ENCODE measurements around the gene KLF12.

The KLF12 gene

DNA sequence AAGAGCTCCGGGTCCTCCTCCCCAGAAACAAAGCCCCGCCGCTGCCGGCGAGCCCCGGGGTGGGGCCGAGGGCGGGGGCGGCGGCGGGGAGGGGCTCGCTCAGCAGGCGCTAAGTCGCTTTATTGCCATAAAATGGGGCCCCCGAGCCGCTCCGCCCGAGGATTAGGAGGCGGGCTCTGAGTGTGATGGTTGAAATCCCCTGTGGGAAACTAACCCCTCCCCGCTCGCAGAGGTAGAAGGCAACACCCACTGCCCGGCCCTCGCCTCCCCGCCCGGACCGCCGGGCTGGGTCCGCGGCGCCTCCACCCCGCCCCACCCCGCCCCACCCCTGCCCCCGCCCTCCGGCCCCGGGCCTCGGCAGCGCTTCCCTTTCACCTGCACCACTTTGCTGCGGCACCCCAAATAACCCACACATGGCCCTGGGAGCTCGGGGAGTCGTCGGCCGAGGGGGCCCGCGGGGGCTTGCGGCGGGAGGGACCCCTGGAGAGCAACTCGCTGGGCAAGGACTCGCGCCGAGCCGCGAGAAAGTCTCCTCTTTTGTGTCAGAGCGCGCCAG, at the start of gene KLF12:
TSS of gene KLF12 (minus strand) at position 184 of the 556 bp plus-strand sequence.
- peak; percentile 97 for DNase-seq

DNA sequence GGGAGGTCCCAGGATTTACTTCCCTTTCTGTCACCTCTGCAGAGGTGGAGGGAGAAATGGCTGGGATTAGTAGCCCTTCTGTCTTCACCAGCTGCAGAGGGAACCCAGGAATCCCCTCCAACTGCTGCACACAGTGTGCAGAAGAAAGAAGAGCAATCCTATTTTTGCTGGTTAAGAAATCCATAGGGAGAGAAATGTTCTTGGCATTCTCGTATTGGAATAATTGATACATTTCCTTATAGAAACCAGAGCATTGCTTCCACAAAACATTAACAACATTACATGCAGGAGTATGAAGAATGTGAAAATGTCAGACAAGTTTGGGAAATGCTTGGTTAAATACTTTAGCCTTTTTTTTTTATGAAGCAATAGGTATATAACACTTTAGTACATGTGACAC, 48.3 kb upstream of the KLF12 start:
- DNase-seq = no peak

DNA sequence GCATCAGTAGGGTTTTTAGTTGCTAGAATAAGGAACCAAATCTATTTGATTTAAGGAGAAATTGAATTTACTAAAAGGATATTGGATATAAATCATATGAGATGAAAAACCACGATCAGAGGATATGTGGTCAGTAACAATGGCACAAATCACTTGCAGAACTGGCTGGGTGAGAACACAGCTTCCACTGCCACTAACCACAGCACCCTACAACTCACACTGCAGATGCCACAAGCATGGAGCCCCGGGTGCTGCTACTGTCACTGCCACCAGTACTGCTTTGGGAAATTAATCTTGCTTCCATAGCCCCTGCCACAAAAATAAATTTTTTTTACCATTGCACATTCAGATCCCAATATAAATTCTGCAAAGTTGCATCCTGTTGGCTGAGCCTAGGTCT, 40.6 kb upstream of the KLF12 start:
- DNase-seq = no peak

DNA sequence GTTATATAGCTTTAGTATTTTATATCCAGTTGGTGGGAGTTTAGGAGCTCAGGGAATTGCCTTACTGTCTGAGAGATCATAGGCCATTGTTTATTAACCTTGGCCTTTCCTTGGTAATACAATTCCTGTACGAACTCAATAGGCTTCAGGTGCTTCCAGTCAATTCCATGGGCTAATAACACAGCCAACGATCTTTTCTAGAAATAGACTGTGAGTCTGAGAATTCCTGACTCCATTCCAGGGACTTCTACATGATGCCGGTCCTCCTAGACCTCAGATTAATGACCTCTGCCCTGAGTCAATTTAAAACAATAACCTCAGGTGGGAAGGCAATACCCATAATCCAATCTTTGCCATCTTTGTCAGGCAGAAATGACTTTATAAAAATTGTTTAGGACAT, 39.6 kb upstream of the KLF12 start:
- no peak for DNase-seq

DNA sequence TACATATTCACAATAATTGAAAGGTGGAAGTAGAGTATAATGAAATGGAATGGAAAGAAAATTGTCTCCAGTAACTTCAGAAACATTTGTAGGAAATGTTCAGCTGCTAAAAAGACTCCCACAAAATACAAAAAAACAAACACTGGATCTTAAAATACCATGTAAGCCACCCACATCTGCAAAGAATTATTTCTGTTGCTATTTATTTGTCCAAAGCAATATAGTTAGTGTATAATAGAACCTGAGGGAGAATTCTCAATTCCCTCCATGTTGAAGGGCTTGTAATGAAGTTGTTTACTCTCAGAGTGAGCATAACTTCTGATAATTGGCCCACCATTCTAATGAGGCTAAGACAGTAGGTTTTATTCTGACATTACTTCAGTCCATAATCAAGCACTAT, 37.4 kb upstream of the KLF12 start:
- DNase-seq = no peak

DNA sequence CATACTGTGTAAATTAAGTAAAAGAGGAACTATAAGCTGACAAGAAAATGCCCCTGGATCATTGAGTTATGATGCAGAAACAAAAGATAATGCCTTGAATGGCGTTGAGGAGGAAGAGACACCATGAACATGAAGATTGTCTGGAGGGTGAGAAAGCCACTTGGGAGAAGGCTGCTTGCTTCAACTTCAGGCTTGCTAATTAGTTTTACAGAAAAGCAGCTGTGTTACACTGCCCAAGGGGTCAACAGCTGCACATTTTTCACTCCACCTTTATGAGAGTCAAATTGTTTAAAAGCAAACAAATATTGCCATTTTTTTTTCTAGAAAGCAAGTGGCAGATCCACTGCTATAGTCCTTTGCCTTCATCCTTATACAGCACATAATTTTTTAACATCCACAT, 35.5 kb upstream of the KLF12 start:
- no peak for DNase-seq

DNA sequence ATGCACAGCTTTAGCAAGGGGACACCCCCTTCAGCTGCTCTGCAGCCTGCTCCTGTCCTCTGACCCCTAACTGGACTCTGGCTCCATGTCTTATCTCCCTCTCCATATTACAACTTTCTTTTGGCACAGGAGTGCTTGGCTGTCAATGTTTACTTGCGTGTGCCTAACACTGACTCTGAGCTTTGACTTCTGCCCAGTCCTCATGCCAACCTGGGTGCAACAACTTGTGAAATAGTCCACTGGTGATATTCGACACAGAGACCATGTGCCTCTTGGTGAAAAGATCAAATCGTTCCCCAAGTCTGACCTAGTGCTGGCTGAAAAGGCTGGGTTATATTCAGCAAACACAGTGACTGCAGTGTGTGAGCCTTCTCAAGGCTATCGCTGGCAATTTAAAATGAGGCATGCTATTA, 34.1 kb upstream of the KLF12 start:
- no peak for DNase-seq

DNA sequence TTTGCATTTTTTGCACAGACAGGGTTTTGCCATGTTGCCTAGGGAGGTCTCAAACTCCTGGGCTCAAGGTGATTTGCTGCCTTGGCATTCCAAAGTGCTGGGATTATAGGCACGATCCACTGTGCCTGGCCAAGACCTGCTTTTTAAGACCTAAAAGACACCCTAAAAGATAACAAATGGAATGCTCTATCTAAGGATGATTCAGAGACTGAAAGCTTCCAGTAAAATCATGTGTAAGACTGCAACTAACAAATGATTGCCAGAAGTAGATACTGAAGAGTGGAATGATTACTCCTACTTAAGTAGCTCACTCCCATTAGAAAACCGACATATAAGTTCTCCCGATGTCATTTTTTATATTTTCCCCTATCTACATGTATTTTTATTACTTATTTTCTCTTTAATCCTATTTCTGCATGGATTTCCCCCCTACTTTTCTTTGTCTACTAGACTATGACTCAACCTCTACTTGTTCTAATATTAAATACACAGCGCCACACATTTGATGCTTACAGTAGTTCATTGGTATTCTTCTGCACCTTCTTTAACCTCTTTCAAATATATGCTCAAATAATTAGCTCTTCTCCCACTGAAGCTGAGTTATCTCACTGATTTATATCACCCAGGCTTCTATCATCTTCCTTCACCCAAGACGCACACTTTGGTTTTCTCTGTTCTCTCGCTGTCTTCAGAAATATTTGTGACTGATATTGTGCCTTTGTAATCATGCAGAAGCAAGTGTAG, 32.2 kb upstream of the KLF12 start:
- DNase-seq = no peak

DNA sequence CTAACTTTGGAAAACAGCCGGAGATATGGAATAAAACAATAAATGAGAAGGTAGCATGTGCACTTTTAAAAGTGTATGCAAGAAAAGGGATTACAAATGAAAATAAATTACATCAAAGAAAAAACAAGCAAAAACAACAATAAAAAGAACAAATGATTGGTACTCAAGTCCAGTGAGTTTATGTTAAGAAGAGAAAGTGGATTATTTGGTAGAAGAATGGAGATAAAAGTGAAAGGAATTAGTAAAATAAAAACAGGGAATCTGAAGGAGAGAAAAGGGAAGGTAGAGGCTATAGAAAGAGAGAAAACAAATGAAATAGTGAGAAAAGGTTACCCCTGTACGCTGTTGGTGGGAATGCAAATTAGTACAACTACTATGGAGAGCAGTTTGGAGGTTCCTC, 28.6 kb upstream of the KLF12 start:
- DNase-seq = no peak

DNA sequence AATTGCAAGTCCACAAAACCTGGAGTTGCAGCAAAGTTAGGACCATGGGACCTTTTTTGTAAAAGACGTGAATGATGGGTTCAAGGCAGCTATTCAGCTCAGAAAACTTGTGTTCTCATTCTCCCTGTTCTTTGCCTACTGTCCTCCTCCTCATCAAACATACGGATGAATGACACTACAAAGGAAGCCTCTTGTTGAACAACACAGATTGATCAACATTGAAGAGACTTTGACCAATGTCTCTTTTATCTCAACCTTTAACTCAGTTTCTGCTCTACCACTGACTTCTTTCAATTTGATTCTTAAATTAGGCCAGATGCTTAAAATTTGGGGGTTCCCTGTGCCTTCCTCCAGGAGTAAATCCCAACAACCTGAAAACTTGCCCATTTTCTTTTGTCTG, 27.9 kb upstream of the KLF12 start:
- no peak for DNase-seq

DNA sequence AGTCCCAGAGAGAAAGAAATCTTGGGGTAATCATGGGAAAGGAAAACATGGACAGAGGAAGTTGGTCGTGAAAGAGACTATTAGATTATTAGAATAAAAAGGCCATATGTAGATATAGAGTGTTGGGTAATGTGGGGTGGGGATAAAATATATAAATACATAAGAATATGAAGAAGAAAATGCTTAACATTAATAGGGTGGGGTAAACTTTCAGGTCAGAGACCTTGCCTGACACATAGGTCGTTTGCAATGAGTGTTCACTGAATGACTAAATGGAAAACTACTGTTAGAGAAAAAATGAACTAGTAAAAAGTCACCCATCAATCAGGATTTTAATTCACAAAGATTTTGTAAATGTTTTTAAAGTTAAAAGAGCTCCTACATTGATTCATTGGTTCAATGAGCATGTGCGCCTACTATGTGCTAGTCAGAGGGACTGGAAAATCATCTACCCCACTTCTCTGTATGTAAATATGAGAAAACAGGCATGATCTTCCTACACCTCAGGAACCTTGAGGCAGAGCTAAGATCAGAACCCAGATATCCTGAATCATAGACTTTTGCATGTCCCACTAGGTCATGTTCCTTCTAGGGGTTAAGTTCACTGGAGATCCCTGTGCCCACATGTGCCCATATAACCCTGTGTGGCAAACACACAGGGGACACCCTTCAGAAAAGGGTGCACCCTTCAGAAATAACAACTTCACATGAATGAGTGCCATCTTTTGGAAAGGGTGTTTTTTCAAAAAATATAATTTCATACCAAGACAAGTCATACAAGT, 24.6 kb upstream of the KLF12 start:
- DNase-seq = no peak

DNA sequence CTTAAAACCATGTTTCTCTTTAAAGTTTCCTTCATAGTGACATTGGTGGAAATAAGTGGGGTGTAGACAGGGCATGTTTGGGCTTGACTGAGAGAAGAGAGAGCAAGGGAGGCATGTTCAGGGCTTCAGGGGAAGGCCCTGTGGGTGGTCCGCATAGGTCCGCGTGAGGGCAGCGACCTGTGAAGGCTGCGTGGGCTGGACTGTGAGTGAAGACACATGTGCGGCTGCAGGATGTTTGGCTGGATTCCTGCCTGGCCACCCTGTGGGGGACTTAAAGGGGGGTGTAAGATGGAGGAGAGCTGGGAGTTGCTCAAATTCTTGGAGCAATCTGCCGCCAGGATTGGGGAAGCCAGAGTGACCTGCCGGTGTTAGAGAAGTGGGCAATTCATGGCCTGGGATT, 23.8 kb upstream of the KLF12 start:
- DNase-seq = peak; percentile 21

DNA sequence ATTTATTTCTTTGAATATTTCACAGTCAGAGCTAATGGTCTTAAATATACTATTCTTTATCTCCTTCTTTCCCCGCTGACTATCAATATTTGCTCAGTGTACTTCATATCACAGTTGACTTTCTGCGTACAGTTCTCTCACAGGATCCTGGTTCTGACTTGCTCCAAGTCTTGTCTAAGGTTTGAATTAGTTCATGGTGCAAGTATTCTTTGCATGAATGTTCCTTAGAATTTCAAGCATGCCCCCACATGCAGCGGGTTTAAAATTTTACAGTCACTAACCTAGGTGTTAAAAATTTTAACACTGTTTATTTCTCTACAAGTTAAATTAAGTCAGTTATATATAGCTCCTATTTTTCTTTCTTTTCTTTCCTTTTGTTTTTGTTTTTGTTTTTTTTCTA, 20.8 kb upstream of the KLF12 start:
- DNase-seq = no peak

DNA sequence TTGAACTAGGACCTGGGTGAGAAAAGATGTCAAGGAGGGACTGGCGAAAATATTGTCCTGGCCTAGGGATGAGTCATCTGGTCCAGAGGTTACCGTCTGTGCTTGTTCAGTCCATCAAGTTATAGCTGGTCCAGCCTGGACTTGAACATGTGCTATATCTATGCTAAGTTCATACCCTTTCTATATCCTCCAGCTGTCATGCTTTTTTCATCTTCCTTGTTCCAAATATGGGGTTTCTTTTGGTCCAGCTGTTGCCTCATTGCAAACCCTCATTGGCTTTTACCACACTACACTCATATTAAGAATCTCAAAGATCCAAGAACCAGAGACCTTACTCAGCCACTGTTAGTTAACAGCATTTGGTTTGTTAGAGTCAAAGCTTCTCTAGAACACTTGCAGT, 19.1 kb upstream of the KLF12 start:
- no peak for DNase-seq

DNA sequence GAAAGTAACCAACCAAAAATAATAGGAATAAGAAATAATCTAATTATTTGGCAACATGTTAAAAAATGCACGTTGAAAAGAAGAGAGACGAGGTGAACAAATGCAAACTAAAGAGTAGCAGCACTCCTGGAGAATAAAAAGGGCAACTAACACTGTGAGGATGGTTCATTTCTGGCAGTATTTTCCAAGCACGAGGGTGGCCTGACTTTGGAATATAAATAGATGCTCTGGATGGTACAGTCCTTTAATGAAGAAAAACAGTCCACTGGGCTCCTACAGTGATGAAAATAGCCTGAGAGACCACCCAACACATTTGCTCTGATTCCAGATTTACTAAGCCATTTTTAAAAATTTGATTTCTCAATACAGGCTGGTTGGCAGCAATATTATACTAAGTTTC, 17.7 kb upstream of the KLF12 start:
- DNase-seq = no peak

DNA sequence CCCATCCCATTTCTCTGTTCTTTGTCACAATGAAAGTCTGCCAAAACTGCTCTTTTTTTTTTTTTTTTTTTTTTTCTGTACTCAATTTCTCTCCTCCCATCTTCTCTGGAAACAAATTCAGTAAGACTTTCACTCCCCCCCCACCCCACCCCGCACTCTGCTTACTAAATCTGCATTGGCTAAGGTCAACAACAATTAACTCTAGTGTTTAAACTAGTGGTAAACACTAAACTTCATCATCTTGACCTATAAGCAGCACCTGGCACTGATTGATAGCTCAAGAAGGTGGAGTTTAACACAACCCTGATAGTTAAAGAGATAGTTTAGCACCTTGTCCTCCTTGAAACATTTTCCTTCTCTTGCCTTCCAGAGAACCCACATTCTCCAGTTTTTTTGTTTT, 14.1 kb upstream of the KLF12 start:
- DNase-seq = no peak

DNA sequence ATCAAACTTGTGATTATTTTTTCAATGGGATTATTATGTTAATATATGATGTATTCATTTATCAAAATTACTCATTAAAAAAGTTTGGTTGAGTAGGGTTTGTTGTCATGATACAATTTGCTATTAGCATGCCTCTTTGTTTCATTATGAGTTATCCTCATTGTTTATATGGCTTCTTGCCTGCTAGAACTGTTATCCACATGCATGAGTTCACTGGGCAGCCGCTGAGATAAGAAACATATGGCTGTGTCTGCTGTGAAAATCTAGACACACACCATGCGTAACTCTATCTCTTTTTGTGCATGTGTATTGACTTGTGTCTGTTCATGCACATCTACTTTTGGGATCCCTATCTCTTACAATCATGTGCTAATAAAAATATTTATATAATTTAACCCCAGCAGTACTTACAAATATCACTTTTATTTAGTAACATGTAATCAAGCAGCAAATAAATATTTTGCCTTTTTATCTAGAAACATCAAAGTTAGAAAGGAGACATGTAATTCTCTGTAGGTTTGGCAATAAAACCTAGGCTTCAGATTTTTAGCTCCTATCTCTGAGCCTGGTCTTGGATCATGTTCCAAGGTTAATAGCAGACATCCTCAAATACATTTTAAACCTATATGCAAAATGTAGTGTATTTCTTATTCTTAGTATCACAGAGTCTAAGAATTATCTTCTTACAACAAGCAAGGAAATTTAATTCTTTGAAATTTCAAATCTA, 11.2 kb upstream of the KLF12 start:
- peak; percentile 45 for DNase-seq

DNA sequence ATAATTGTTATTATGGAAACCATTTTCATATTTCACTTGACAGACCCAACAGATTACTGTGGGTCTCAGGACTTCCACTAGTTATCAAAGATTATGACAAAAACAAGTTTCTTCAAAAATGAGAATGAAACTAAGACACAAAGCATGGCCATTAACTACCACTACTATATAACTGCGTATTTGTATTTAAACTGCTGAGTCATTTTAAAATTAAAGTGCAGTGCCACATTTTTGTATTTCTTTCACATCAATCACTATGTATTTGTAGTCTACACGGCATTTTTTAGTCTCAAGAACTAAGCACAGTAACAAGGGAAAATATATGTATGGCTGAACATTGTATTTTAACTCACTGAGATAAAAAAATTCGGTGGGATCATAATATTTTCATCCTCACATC, 10.1 kb upstream of the KLF12 start:
- DNase-seq = no peak

DNA sequence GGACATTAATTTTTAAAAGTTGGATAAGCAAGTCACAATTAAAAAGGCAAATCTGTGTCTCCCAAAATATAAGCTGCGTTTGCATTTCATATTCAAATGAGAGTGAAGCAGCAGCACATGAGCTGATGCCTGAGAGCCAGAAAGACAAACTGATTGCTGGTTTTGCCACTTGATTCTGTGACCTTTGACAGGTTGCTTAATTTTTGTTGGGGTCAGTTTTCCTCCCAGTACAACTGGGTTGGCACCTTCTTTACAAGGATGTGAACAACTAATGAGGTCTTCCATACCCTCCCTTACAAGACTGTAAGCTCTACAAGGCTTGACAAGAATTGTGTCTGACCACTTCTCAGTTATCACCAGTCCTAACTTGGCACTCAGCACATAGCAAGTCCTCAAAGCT, 8.1 kb upstream of the KLF12 start:
- no peak for DNase-seq

DNA sequence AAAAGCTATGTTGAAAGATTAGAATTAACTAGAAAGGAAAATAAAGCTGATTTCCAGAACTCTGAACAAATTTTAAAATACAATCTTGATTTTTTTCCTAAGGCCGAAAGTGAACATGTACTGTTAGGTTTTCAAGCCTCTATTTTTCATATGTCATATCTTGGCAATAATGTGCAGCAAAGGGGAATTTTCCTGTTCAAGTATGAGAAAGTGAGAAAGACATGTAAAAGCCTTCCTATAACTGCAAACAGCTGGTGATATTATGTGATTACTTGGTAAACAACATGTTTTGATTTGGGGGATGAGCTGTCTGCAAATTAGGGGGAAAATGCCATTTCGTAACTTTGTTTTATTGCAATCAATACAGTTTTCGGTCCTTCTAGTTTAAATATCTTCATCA, 4.0 kb upstream of the KLF12 start:
- no peak for DNase-seq

DNA sequence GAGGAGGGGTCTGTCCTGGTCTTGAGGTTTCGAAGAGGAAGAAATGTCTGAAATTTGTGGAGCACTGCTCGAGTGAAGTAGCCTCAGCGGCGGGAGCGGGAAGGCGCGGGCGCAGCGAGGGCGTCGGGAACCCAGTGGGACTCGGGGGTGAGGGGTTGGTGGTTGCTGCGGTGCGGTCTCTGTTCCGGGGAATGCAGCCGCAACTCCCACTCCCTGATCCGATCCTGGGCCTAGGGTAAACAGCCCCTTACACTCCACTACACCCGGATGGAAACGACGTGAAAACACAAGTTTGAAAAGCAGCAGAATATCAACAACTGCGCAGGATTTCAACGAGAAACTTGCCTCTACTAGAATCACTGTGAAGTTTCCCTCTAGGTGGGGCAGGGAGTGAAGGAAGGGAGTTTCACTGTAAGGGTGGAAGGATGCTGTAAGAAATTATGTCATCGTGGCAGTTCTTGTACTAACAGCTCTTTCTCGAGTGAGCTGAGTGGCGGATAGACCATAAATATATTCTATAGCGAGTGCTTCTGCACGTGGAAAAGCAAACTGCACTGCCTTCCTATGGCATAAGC, 2.0 kb upstream of the KLF12 start:
- DNase-seq = peak; percentile 50

DNA sequence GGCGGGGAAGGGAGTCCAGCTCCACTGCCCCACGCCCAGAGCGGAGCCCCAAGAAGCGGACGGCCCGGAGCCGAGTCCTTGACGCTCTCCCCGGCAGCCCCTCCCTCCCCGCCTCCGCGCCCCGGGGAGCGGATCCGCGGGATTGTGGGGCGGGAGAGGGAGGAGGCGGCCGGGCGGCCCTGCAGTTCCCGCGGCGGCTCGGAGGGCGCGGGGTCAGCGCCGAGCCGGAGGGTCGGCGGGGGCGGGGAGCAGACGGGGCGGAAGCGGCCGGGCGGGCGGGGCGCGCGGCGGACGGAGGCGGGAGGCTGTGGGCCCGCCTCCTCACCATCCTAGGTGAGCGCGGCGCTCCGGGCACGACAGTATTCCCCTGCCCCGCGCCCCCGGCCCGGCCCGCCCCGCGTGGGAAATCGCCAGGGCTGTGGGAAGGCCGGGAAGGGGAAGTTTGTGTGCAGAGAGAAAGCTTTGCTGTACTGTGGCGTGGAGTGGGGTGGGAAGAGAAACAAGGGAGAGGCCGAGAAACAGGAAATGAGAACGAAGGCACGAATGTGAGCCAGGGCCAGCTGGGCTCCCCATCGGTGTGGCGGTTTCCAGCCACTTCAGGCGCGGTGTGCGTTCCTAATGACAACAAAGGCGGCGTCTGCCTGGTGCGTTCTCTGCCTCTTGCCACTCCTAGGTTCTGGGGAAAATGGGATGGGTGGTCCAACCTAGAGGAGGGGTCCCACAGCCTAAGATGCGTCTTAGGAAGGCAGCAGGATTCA, 1.3 kb upstream of the KLF12 start:
- peak; percentile 76 for DNase-seq

All from fibroblast of skin of right biceps (primary cell).